Subcutaneous abdominal adipose tissue (tissue), 5 donors: Measurements from ENCODE around the gene STK38L.
"Not testable (repeated sequence)": the region's sequence is repeated elsewhere in the genome, so short reads cannot be mapped to it uniquely, and the experiment has no call there.

Source experiments
- H3K27ac ChIP-seq: one replicate; pipeline ENCODE4 v1.7.0; 2013; ENCODE audit warnings: low read depth, mild to moderate bottlenecking, inconsistent platforms, low read length, moderate library complexity
- H3K27me3 ChIP-seq, 5 donors: one replicate each; pipeline ENCODE4 v1.7.0; 2013; ENCODE audit warnings: low read length in 5 of 5, inconsistent platforms in 1 of 5; ENCODE audit not compliant: control insufficient read depth in 5 of 5, insufficient read depth in 4 of 5
- H3K36me3 ChIP-seq, 5 donors: one replicate each; pipeline ENCODE4 v1.7.0; 2013; ENCODE audit warnings: low read length in 5 of 5; ENCODE audit not compliant: control insufficient read depth in 5 of 5, insufficient read depth in 5 of 5
- H3K4me1 ChIP-seq, 5 donors: one replicate each; pipeline ENCODE4 v1.7.0; 2013; ENCODE audit warnings: low read length in 5 of 5, mild to moderate bottlenecking in 3 of 5, moderate library complexity in 1 of 5; ENCODE audit not compliant: control insufficient read depth in 5 of 5, insufficient read depth in 5 of 5
- H3K4me3 ChIP-seq, 5 donors: one replicate each; pipeline ENCODE4 v1.7.0; 2013; ENCODE audit warnings: low read length in 5 of 5, low read depth in 1 of 5
- H3K9ac ChIP-seq, 5 donors: one replicate each; pipeline ENCODE4 v1.7.0; 2013; ENCODE audit warnings: low read length in 5 of 5, mild to moderate bottlenecking in 4 of 5, moderate library complexity in 3 of 5
- H3K9me3 ChIP-seq, 5 donors: one replicate each; pipeline ENCODE4 v1.7.0; 2013; ENCODE audit warnings: low read length in 5 of 5; ENCODE audit not compliant: control insufficient read depth in 5 of 5
- donor health status: healthy.
- donor health status: healthy.
- donor health status: healthy.
- donor health status: healthy.
- donor health status: healthy.

The STK38L gene

GRCh38 chr12:27226407-27226929, 17.6 kb upstream of the STK38L start:
- Histone ChIP-seq H3K4me1 (peaks cover 0 to 21% (median 11%) of the 10 kb centered on the region in 5 donors), H3K9ac (no peak overlapping the region), H3K36me3 (no peaks in the 10 kb centered on the region), H3K27me3 (no peaks in the 10 kb centered on the region), H3K27ac (no peak overlapping the region), H3K4me3 (no peak overlapping the region), H3K9me3 (no peaks in the 10 kb centered on the region)

GRCh38 chr12:27229367-27229766, 14.7 kb upstream of the STK38L start:
- no peaks in the 10 kb centered on the region for H3K9me3 ChIP-seq
- H3K4me3 ChIP-seq, result no peak overlapping the region
- H3K27me3 ChIP-seq, result no peaks in the 10 kb centered on the region

GRCh38 chr12:27231374-27231773, 12.7 kb upstream of the STK38L start:
- not testable (repeated sequence) for H3K27ac ChIP-seq, H3K4me1 ChIP-seq, H3K36me3 ChIP-seq, H3K27me3 ChIP-seq, H3K9me3 ChIP-seq, H3K4me3 ChIP-seq, H3K9ac ChIP-seq

More at GRCh38 chr12:27229367-27229766, 14.7 kb upstream of the STK38L start:
- Histone ChIP-seq H3K36me3 (no peaks in the 10 kb centered on the region), H3K27ac (no peak overlapping the region), H3K4me1 (peaks cover 0 to 14% (median 3%) of the 10 kb centered on the region in 5 donors), H3K9ac (no peak overlapping the region)

GRCh38 chr12:27233814-27234213, 10.3 kb upstream of the STK38L start:
- Histone ChIP-seq H3K4me1 (peaks cover 0 to 16% (median 10%) of the 10 kb centered on the region in 5 donors), H3K9me3 (no peaks in the 10 kb centered on the region), H3K27me3 (no peaks in the 10 kb centered on the region), H3K9ac (no peak overlapping the region), H3K4me3 (no peak overlapping the region), H3K36me3 (no peaks in the 10 kb centered on the region), H3K27ac (no peak overlapping the region)

GRCh38 chr12:27236498-27236897, 7.6 kb upstream of the STK38L start:
- no peaks in the 10 kb centered on the region for H3K27me3 ChIP-seq
- H3K36me3 ChIP-seq, result no peaks in the 10 kb centered on the region
- H3K4me3 ChIP-seq, result no peak overlapping the region
- H3K9me3 ChIP-seq, result no peaks in the 10 kb centered on the region
- no peak overlapping the region for H3K27ac ChIP-seq
- H3K9ac ChIP-seq, result no peak overlapping the region
- H3K4me1 ChIP-seq, result peaks cover 0 to 16% (median 7%) of the 10 kb centered on the region in 5 donors

- Histone ChIP-seq H3K27ac (peak overlapping the region; percentile 43), H3K4me3 (no peak overlapping the region), H3K9ac (peak overlapping the region in 1 of 5 donors; percentile 39), H3K27me3 (no peaks in the 10 kb centered on the region), H3K4me1 (peaks cover 0 to 16% (median 7%) of the 10 kb centered on the region in 5 donors), H3K9me3 (no peaks in the 10 kb centered on the region), H3K36me3 (no peaks in the 10 kb centered on the region)
Measured at GRCh38 chr12:27237790-27238771, 6.0 kb upstream of the STK38L start.

- H3K27me3 ChIP-seq, result no peaks in the 10 kb centered on the region
- H3K27ac ChIP-seq, result peak overlapping the region; percentile 98
Measured at GRCh38 chr12:27243006-27243405, 1.1 kb upstream of the STK38L start.

GRCh38 chr12:27244689-27245488, 803 bp downstream of the STK38L start:
- Histone ChIP-seq H3K4me1 (peaks cover 0 to 37% (median 31%) of the 10 kb centered on the region in 5 donors), H3K9ac (peak overlapping the region; percentile 86 to 100 (median 98)), H3K27ac (peak overlapping the region; percentile 98), H3K27me3 (no peaks in the 10 kb centered on the region), H3K9me3 (no peaks in the 10 kb centered on the region), H3K36me3 (no peaks in the 10 kb centered on the region), H3K4me3 (peak overlapping the region; percentile 81 to 97 (median 93))

More at GRCh38 chr12:27243006-27243405, 1.1 kb upstream of the STK38L start:
- peaks cover 0 to 33% (median 26%) of the 10 kb centered on the region in 5 donors for H3K4me1 ChIP-seq
- H3K9ac ChIP-seq, result no peak overlapping the region
- H3K9me3 ChIP-seq, result no peaks in the 10 kb centered on the region
- H3K36me3 ChIP-seq, result no peaks in the 10 kb centered on the region
- H3K4me3 ChIP-seq, result no peak overlapping the region

- H3K4me3 ChIP-seq, result peak overlapping the region; percentile 81 to 97 (median 93)
Measured at GRCh38 chr12:27246141-27246540, 2.1 kb downstream of the STK38L start.

More at GRCh38 chr12:27246141-27246540, 2.1 kb downstream of the STK38L start:
- peak overlapping the region in 4 of 5 donors; percentile 86 to 99 (median 97) for H3K9ac ChIP-seq
- H3K36me3 ChIP-seq, result no peaks in the 10 kb centered on the region
- H3K9me3 ChIP-seq, result no peaks in the 10 kb centered on the region
- H3K4me1 ChIP-seq, result peaks cover 0 to 44% (median 31%) of the 10 kb centered on the region in 5 donors
- peak overlapping the region; percentile 98 for H3K27ac ChIP-seq
- H3K27me3 ChIP-seq, result no peaks in the 10 kb centered on the region
